Spleen (tissue), 7 donors: ENCODE data around the gene DSC1.

Source experiments
- CTCF ChIP-seq, 11 experiments: fragments of 200-600 bp in 7 of 11; fragments of 450-650 bp in 4 of 11; sonication (generic) in 4 of 11; IDR thresholded peaks in 8 of 11; conservative IDR thresholded peaks in 3 of 11; 1 replicate in 7 of 11; 2 replicates in 4 of 11; pipeline versions ENCODE4 v1.4.0 to v1.8.0; 2016 to 2021; ENCODE audit warnings: antibody characterized with exemption in 11 of 11, inconsistent platforms in 4 of 11, mild to moderate bottlenecking in 1 of 11
- POLR2A ChIP-seq, 3 donors: fragments of 450-650 bp; IDR thresholded peaks; one replicate each; pipeline ENCODE4 v1.5.1; 2017; ENCODE audit warnings: antibody characterized with exemption in 3 of 3, mild to moderate bottlenecking in 1 of 3
- POLR2AphosphoS5 ChIP-seq, 3 donors: sonication (generic); formaldehyde crosslinking; IDR thresholded peaks; one replicate each; pipeline ENCODE4 v1.5.1; 2017; ENCODE audit warnings: antibody characterized with exemption in 3 of 3
- donor health status: DM: no; HTN: no; CAD: no; lungs with moderate emphysema.
- donor health status: DM: no; HTN: no; CAD: no.
- donor health status: DM: no; HTN: no; CAD: no.

- TF ChIP-seq CTCF (IDR thresholded peaks at IDR 0.05 in 8 of 11, conservative IDR thresholded peaks at IDR 0.05 in 3 of 11) = no peak
- TF ChIP-seq POLR2A (IDR thresholded peaks at IDR 0.05) = no peak
- TF ChIP-seq POLR2AphosphoS5 (IDR thresholded peaks at IDR 0.05) = no peak
Measured at GRCh38 chr18:31205273-31205672, 42.6 kb upstream of the DSC1 start.
